22Rv1 (cell line): ENCODE results near the gene DTD1.

Experiments used
- ZFX ChIP-seq: fragments of 450-650 bp; IDR thresholded peaks from 2 replicates; pipeline ENCODE4 v1.6.1; 2017; ENCODE audit warnings: antibody characterized with exemption, borderline replicate concordance
- TF ChIP-seq, protein P1 (sequence below): fragments of 450-650 bp; IDR thresholded peaks from 2 replicates; pipeline ENCODE4 v1.5.1; 2017; ENCODE audit warnings: mild to moderate bottlenecking

DNA sequence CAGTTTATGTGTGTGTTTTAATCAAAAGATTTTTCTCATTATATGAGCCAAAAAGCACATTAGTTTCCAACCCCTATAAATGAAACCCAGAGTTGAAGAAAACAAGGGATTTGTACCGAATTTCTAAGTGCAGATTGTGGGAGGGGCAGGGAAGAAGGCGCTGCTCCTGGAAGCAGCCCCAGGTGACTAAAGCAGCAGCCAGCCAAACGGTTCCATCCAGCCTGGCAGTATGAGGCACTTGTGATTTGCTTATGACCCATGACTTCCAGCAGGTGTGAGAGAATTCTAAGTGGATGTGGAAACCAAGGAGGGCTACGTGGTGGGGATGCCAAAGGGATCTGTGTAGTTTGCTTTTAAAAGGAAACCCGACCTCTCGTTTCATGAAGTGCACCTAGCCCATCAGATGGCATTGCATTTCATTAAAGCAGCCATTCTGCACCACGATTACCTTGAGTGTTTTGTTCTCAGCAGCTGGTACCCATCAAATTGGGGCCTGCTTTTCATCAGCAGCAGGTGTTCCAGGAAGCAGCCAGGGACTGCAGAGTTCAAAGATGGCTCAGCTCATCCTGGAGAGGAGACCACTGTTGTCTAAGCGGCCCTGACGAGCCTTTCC is 79.1 kb downstream of the DTD1 start:
- TF ChIP-seq, protein P1, sequence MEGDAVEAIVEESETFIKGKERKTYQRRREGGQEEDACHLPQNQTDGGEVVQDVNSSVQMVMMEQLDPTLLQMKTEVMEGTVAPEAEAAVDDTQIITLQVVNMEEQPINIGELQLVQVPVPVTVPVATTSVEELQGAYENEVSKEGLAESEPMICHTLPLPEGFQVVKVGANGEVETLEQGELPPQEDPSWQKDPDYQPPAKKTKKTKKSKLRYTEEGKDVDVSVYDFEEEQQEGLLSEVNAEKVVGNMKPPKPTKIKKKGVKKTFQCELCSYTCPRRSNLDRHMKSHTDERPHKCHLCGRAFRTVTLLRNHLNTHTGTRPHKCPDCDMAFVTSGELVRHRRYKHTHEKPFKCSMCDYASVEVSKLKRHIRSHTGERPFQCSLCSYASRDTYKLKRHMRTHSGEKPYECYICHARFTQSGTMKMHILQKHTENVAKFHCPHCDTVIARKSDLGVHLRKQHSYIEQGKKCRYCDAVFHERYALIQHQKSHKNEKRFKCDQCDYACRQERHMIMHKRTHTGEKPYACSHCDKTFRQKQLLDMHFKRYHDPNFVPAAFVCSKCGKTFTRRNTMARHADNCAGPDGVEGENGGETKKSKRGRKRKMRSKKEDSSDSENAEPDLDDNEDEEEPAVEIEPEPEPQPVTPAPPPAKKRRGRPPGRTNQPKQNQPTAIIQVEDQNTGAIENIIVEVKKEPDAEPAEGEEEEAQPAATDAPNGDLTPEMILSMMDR, result no peak
- TF ChIP-seq ZFX, result no peak
